ENCODE results near the gene CCSER1. TPM values are rescaled to one million over a fixed set of nuclear protein-coding genes. Genes with fewer than 3 reads are reported as not detected.

The CCSER1 gene
- total and polyA plus RNA-seq, 2 of the 8 experiments (the other 6 are each of a cell fraction or from before 2014, with no cell fraction given): 0.26 to 0.84 TPM

- H3K4me2 ChIP-seq (ENCODE audit: insufficient read depth in 1 of 2, low read depth in 2 of 2, low read length in 2 of 2): no peak overlapping the region
- no peak overlapping the region for H2BK15ac ChIP-seq (ENCODE audit: low read length)
- H2AK5ac ChIP-seq (ENCODE audit: low read depth, low read length): no peak overlapping the region
- no peaks in the 10 kb centered on the region for H3K79me2 ChIP-seq (ENCODE audit: control insufficient read depth in 1 of 2, insufficient read depth in 2 of 2, low read length in 2 of 2)
- H3K4ac ChIP-seq (replicated peaks; ENCODE audit: insufficient read length, low read depth, low read length): no peak overlapping the region
- no peak overlapping the region for H3K56ac ChIP-seq (replicated peaks; ENCODE audit: insufficient read length, low read depth, low read length)
- H3K9me3 ChIP-seq (ENCODE audit: insufficient read depth in 2 of 2, low read depth in 1 of 2, low read length in 1 of 2): no peaks in the 10 kb centered on the region
- no peaks in the 10 kb centered on the region for H4K20me1 ChIP-seq (replicated peaks in 1 of 2; ENCODE audit: control insufficient read depth in 1 of 2, insufficient read depth in 2 of 2, low read length in 2 of 2)
- 87% methylated on average over 1 of the region's 1 CpG; no CpG with 5 or more reads in 1 of the 2 experiments for WGBS, 2 experiments (ENCODE audit: extremely low coverage in 1 of 2, insufficient coverage in 1 of 2, insufficient read length in 1 of 2, insufficient replicate concordance in 2 of 2, low coverage in 1 of 2, low lambda C conversion rate in 2 of 2, missing lambda C conversion rate in 1 of 2)
- H4K8ac ChIP-seq (ENCODE audit: extremely low read depth, insufficient read depth, low read length): no peak overlapping the region
- no peak overlapping the region for H3K14ac ChIP-seq (ENCODE audit: insufficient read length)
- no peak overlapping the region for H3K9ac ChIP-seq (replicated peaks in 1 of 4; ENCODE audit: extremely low read depth in 1 of 4, low read depth in 3 of 4, low read length in 3 of 4)
- H3K4me1 ChIP-seq (replicated peaks in 1 of 4; ENCODE audit: control insufficient read depth in 3 of 4, insufficient read depth in 4 of 4, low read length in 3 of 4): peaks cover 0 to 3% (median 1%) of the 10 kb centered on the region in 4 experiments; a peak in 2 of 7 replicates
- H3K79me1 ChIP-seq (ENCODE audit: low read depth, low read length): no peaks in the 10 kb centered on the region
- H2BK20ac ChIP-seq (ENCODE audit: low read length): no peak overlapping the region
- no peak for DNase-seq (ENCODE audit: low read depth in 1 of 2, low spot score in 2 of 2)
- no peak overlapping the region for H3K4me3 ChIP-seq (ENCODE audit: extremely low read depth in 1 of 4, insufficient read depth in 2 of 4, low read depth in 3 of 4, low read length in 4 of 4)
- H2BK12ac ChIP-seq (ENCODE audit: low read depth, low read length): no peak overlapping the region
- H3K36me3 ChIP-seq (ENCODE audit: control insufficient read depth in 2 of 4, insufficient read depth in 4 of 4, low read length in 3 of 4): no peaks in the 10 kb centered on the region
- ChIA-PET CTCF (ENCODE audit: partially characterized antibody) (interaction anchor here (0.6 kb wide), 1 partner anchor 78 kb away, joined by 3 read pairs; no protein-coding TSS in a partner anchor), POLR2A (ENCODE audit: partially characterized antibody) (no interaction called here)
- peaks cover 0 to 1% (median 0%) of the 10 kb centered on the region in 4 experiments; a peak in 1 of 7 replicates for H3K27me3 ChIP-seq (replicated peaks in 1 of 4; ENCODE audit: control insufficient read depth in 3 of 4, extremely low read depth in 1 of 4, insufficient read depth in 3 of 4, low read length in 3 of 4)
- no peak overlapping the region for H2BK5ac ChIP-seq (ENCODE audit: low read depth, low read length)
- H3K18ac ChIP-seq (ENCODE audit: extremely low read depth, low read length): no peak overlapping the region
- no peak overlapping the region for H2AFZ ChIP-seq (ENCODE audit: low read length)
- H4K5ac ChIP-seq (ENCODE audit: insufficient read length, low read depth, low read length): no peak overlapping the region
- H3K23ac ChIP-seq (ENCODE audit: insufficient read length): no peak overlapping the region
- no peak overlapping the region for H2BK120ac ChIP-seq (replicated peaks; ENCODE audit: low read depth, low read length)
- no peaks in the 10 kb centered on the region for H3K23me2 ChIP-seq (ENCODE audit: low read depth, low read length)
- FAIRE-seq: no peak
- H3K27ac ChIP-seq (ENCODE audit: low read depth, low read length): no peak overlapping the region
- no peak overlapping the region for H4K91ac ChIP-seq (replicated peaks; ENCODE audit: insufficient read length, low read length)
- TF ChIP-seq SIRT6 (IDR thresholded peaks at IDR 0.05; ENCODE audit: low read length) (no peak), BRCA1 (IDR thresholded peaks at IDR 0.05; ENCODE audit: low read depth, low read length) (no peak), RFX5 (IDR thresholded peaks at IDR 0.05; ENCODE audit: borderline replicate concordance, low read depth, low read length) (no peak), TAF7 (optimal IDR thresholded peaks at IDR 0.05; ENCODE audit: borderline replicate concordance, low read depth, low read length) (no peak), SRF (IDR thresholded peaks at IDR 0.05; ENCODE audit: low read depth, low read length) (no peak), HDAC2 (IDR thresholded peaks at IDR 0.05; ENCODE audit: borderline replicate concordance in 1 of 2, low read depth in 2 of 2, low read length in 2 of 2) (no peak), KDM1A (IDR thresholded peaks at IDR 0.05; ENCODE audit: borderline replicate concordance, low read length) (no peak), SP2 (IDR thresholded peaks at IDR 0.05; ENCODE audit: low read length) (no peak), CREB1 (IDR thresholded peaks at IDR 0.05) (no peak), MAX (IDR thresholded peaks at IDR 0.05) (no peak), ASH2L (IDR thresholded peaks at IDR 0.05; ENCODE audit: low read length) (no peak), YY1 (IDR thresholded peaks at IDR 0.05; ENCODE audit: low read depth, low read length) (no peak), HDAC6 (IDR thresholded peaks at IDR 0.05; ENCODE audit: low read depth, low read length) (no peak), POU5F1 (IDR thresholded peaks at IDR 0.05; ENCODE audit: low read depth, low read length) (no peak)
These were observed 901.0 kb downstream of the CCSER1 start for GRCh38 chr4:91028228-91028627.
